Esophagus squamous epithelium (tissue), 5 donors: Measurements from ENCODE around the gene ALPK3. TPM values are rescaled to one million over a fixed set of nuclear protein-coding genes. Genes with fewer than 3 reads are reported as not detected.

Experiments used
- DNase-seq: peaks from one replicate; lab custom pipeline; 2025; lab: John Stamatoyannopoulos, UW
- H3K27ac ChIP-seq, 4 donors: fragments of 200-600 bp; sonication (generic); one replicate each; pipeline ENCODE4 v1.5.1; 2016 to 2019; ENCODE audit warnings: mild to moderate bottlenecking in 1 of 4
- H3K27me3 ChIP-seq, 4 donors: fragments of 200-600 bp; sonication (generic); 1 replicate in 3 of 4; 2 replicates in 1 of 4; pipeline versions ENCODE4 v1.5.1 to v1.6.0; 2017 to 2021; ENCODE audit warnings: antibody characterized with exemption in 1 of 4
- H3K36me3 ChIP-seq, 3 donors: fragments of 200-600 bp; sonication (generic); one replicate each; pipeline ENCODE4 v1.5.1; 2016 to 2019
- H3K4me1 ChIP-seq, 3 donors: fragments of 200-600 bp; sonication (generic); one replicate each; pipeline ENCODE4 v1.5.1; 2017 to 2019
- H3K4me3 ChIP-seq, 4 donors: fragments of 200-600 bp; sonication (generic); 1 replicate in 3 of 4; 2 replicates in 1 of 4; pipeline ENCODE4 v1.5.1; 2016 to 2019; ENCODE audit warnings: mild to moderate bottlenecking in 2 of 4, moderate library complexity in 1 of 4
- H3K9me3 ChIP-seq, 3 donors: fragments of 200-600 bp; sonication (generic); one replicate each; pipeline ENCODE4 v1.5.1; 2016 to 2019
- CTCF ChIP-seq, 6 experiments: fragments of 450-650 bp in 4 of 6; fragments of 200-600 bp in 2 of 6; sonication (generic) in 2 of 6; IDR thresholded peaks; one replicate each; pipeline ENCODE4 v1.5.1; 2016 to 2019; ENCODE audit warnings: antibody characterized with exemption in 6 of 6, mild to moderate bottlenecking in 4 of 6, moderate library complexity in 4 of 6
- POLR2A ChIP-seq, 4 donors: fragments of 450-650 bp; IDR thresholded peaks; one replicate each; pipeline ENCODE4 v1.6.1; 2017; ENCODE audit warnings: antibody characterized with exemption in 4 of 4, mild to moderate bottlenecking in 4 of 4, moderate library complexity in 3 of 4
- WGBS, 2 donors: methylation state at CpG; one replicate each; pipeline ENCODE4 v1.1.5; 2018; 5-methylcytosine and 5-hydroxymethylcytosine counted together
- intact Hi-C: fragments of 100-400 bp; cut with DNase I; formaldehyde crosslinking; loops from one replicate; pipeline ENCODE4 v1.15.0; 2022
- total RNA-seq, 4 donors: library from RNA; depleted of rRNA; stranded (reverse); fragments of >200 nt; gene quantifications; one replicate each; pipeline ENCODE4 v1.1.0, GENCODE V29; 2016
- donor health status: DM: yes; HTN: yes; CAD: no.

Gene ALPK3
- total RNA-seq, 4 donors from 2014 or later, result 1.8 to 4.2 (median 2.7) TPM

DNA sequence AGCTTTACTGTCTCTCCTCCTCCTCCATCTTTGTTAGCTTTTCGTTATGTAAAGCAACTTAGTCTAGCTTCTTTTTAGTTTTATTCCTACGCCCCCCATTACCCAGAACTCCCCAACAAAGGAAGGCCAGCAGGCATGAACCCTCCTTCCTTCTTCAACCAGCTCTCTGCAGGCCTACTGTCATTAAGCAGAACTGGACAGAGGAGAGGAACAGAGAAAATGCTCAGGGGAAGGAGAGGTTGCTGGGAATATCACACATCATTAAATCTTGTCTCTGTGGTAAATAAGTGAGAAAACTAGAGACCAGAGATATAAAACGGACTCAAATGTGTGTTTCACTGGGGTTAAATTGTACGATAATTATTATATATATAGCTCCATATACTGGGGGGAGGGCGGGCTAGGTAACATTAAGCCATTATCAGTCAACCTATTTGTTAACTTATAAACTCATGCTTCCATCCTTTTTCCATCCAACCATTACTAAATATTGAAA lies 48.0 kb downstream of the ALPK3 start:
- no peak overlapping the region for H3K27ac ChIP-seq
- no peak overlapping the region for H3K4me3 ChIP-seq
- H3K27me3 ChIP-seq, result no peaks in the 10 kb centered on the region
- H3K9me3 ChIP-seq, result no peaks in the 10 kb centered on the region
- H3K36me3 ChIP-seq, result no peaks in the 10 kb centered on the region
- intact Hi-C loops, result no loop called here
- no peak for TF ChIP-seq CTCF (IDR thresholded peaks at IDR 0.05)
- H3K4me1 ChIP-seq, result peaks cover 0 to 7% (median under 1%) of the 10 kb centered on the region in 3 donors
- no peak for DNase-seq
- 90% methylated on average over 5 of the region's 5 CpGs for WGBS, 2 donors

DNA sequence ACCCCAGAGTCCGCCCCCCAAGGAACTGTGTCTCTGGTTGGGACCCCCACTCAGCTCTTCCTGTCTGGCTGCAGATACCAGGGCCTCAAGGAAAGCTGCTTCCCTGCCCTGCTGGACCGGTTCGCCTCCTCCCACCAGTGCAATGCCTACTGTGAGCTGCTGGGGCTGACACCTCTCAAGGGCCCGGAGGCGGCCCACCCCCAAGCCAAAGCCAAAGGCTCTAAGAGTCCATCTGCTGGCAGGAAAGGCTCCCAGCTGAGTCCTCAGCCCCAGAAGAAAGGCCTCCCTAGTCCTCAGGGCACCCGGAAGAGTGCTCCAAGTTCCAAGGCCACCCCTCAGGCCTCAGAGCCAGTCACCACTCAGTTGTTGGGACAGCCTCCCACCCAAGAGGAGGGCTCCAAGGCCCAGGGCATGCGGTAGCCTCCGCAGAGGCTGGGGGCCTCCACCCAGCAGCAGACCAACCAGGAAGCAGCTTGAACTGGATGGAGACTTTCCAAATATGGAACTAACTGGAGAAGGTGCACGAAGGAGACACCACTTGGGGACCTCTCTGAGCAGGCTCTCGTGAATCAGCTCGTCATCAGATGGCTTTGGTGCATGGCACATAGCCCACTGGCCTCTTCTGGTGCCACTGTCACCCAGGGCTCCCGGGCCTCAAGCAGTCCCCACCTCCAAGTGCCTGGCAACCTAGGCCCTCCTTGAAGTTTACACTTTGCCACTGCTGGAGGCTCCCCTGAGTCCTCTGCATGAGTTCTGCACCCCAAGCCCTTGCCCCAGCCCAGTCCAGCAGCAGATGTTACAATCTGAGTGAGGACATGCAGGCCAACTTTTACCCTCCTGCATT lies 51.1 kb downstream of the ALPK3 start:
- 67 to 73% methylated on average over 3 to 5 of the region's 12 CpGs for WGBS, 2 donors
- H3K27ac ChIP-seq, result no peak overlapping the region
- no peaks in the 10 kb centered on the region for H3K36me3 ChIP-seq
- H3K27me3 ChIP-seq, result no peaks in the 10 kb centered on the region
- no peaks in the 10 kb centered on the region for H3K4me1 ChIP-seq
- no peaks in the 10 kb centered on the region for H3K9me3 ChIP-seq
- H3K4me3 ChIP-seq, result no peak overlapping the region
- TF ChIP-seq POLR2A (IDR thresholded peaks at IDR 0.05) (no peak), CTCF (IDR thresholded peaks at IDR 0.05) (no peak)
- intact Hi-C loops, result no loop called here
- no peak for DNase-seq

- no peak for DNase-seq
- Histone ChIP-seq H3K27me3 (no peaks in the 10 kb centered on the region), H3K4me3 (no peak overlapping the region), H3K27ac (no peak overlapping the region), H3K9me3 (no peaks in the 10 kb centered on the region), H3K4me1 (no peaks in the 10 kb centered on the region), H3K36me3 (no peaks in the 10 kb centered on the region)
- no peak for TF ChIP-seq POLR2A (IDR thresholded peaks at IDR 0.05)
- TF ChIP-seq CTCF (IDR thresholded peaks at IDR 0.05), result no peak
- 86% methylated on average over 2 of the region's 3 CpGs; no CpG with 5 or more reads in 1 of the 2 donors for WGBS, 2 donors
- intact Hi-C loops, result no loop called here
Measured at GRCh38 chr15:84869510-84869909, 52.4 kb downstream of the ALPK3 start.

GRCh38 chr15:84871428-84871985 lies 54.4 kb downstream of the ALPK3 start:
- intact Hi-C loops, result no loop called here
- Histone ChIP-seq H3K4me3 (no peak overlapping the region), H3K27ac (no peak overlapping the region), H3K9me3 (no peaks in the 10 kb centered on the region), H3K4me1 (no peaks in the 10 kb centered on the region), H3K27me3 (no peaks in the 10 kb centered on the region), H3K36me3 (no peaks in the 10 kb centered on the region)
- WGBS, 2 donors, result 87 to 95% methylated on average over 6 to 9 of the region's 9 CpGs
- peak in 1 of 6 experiments; percentile 15 for TF ChIP-seq CTCF (IDR thresholded peaks at IDR 0.05)
- no peak for TF ChIP-seq POLR2A (IDR thresholded peaks at IDR 0.05)
- DNase-seq, result no peak
